Liver (tissue), 9 donors: ENCODE data around the gene LSM14B. TPM values are rescaled to one million over a fixed set of nuclear protein-coding genes. Genes with fewer than 3 reads are reported as not detected.

Experiments used
- DNase-seq: peaks from one replicate; pipeline ENCODE4 v3.0.0-alpha.2; 2017; ENCODE audit warnings: low spot score
- H3K27ac ChIP-seq, 2 donors: one replicate each; pipeline ENCODE4 v1.7.0; 2013; ENCODE audit warnings: inconsistent platforms in 2 of 2, low read length in 2 of 2, control low read depth in 1 of 2, low read depth in 1 of 2, mild to moderate bottlenecking in 1 of 2
- H3K27me3 ChIP-seq, 4 donors: one replicate each; pipeline versions ENCODE4 v1.6.1 to v1.7.0; 2013; ENCODE audit warnings: low read length in 3 of 4, inconsistent platforms in 1 of 4, mild to moderate bottlenecking in 1 of 4, moderate library complexity in 1 of 4; ENCODE audit not compliant: control insufficient read depth in 4 of 4, insufficient read depth in 4 of 4
- H3K36me3 ChIP-seq, 4 donors: one replicate each; pipeline versions ENCODE4 v1.6.1 to v1.7.0; 2013; ENCODE audit warnings: low read length in 3 of 4, mild to moderate bottlenecking in 3 of 4, low read depth in 1 of 4, moderate library complexity in 1 of 4; ENCODE audit not compliant: control insufficient read depth in 4 of 4, insufficient read depth in 3 of 4
- H3K4me1 ChIP-seq, 4 donors: one replicate each; pipeline versions ENCODE4 v1.6.1 to v1.7.0; 2013; ENCODE audit warnings: low read length in 3 of 4, mild to moderate bottlenecking in 3 of 4, moderate library complexity in 1 of 4; ENCODE audit not compliant: control insufficient read depth in 4 of 4, insufficient read depth in 4 of 4
- H3K4me3 ChIP-seq, 3 donors: one replicate each; pipeline versions ENCODE4 v1.6.1 to v1.7.0; 2013; ENCODE audit warnings: low read length in 3 of 3, control low read depth in 1 of 3, low read depth in 1 of 3, mild to moderate bottlenecking in 1 of 3
- H3K9ac ChIP-seq, 2 donors: one replicate each; pipeline ENCODE4 v1.7.0; 2013; ENCODE audit warnings: low read length in 2 of 2, mild to moderate bottlenecking in 2 of 2, moderate library complexity in 2 of 2, control low read depth in 1 of 2, low read depth in 1 of 2
- H3K9me3 ChIP-seq, 4 donors: one replicate each; pipeline versions ENCODE4 v1.6.1 to v1.7.0; 2013; ENCODE audit warnings: low read length in 3 of 4; ENCODE audit not compliant: control insufficient read depth in 4 of 4
- ATF3 ChIP-seq: IDR thresholded peaks from 2 replicates; pipeline ENCODE4 v1.6.1; 2016; ENCODE audit warnings: antibody characterized with exemption
- CTCF ChIP-seq: fragments of 150-350 bp; IDR thresholded peaks from 2 replicates; pipeline ENCODE4 v1.5.1; 2017; ENCODE audit warnings: improper control_type of control experiment, low read depth, low read length; ENCODE audit not compliant: missing input control
- EGR1 ChIP-seq, 2 donors: IDR thresholded peaks; 2 replicates each; pipeline ENCODE4 v1.6.1; 2016 to 2018; ENCODE audit warnings: antibody characterized with exemption in 2 of 2, low read depth in 2 of 2
- FOXA1 ChIP-seq: IDR thresholded peaks from 2 replicates; pipeline ENCODE4 v1.6.1; 2016; ENCODE audit warnings: antibody characterized with exemption
- FOXA2 ChIP-seq: IDR thresholded peaks from 2 replicates; pipeline ENCODE4 v1.6.1; 2016; ENCODE audit warnings: antibody characterized with exemption
- GABPA ChIP-seq, 2 donors: IDR thresholded peaks in 1 of 2; conservative IDR thresholded peaks in 1 of 2; 2 replicates each; pipeline ENCODE4 v1.6.1; 2016; ENCODE audit warnings: antibody characterized with exemption in 2 of 2, mild to moderate bottlenecking in 1 of 2, moderate library complexity in 1 of 2
- HNF4A ChIP-seq, 2 donors: conservative IDR thresholded peaks; 2 replicates each; pipeline ENCODE4 v1.6.1; 2016; ENCODE audit warnings: antibody characterized with exemption in 2 of 2, mild to moderate bottlenecking in 2 of 2
- HNF4G ChIP-seq: IDR thresholded peaks from 2 replicates; pipeline ENCODE4 v1.6.1; 2016; ENCODE audit warnings: antibody characterized with exemption
- JUND ChIP-seq, 2 donors: IDR thresholded peaks; 2 replicates each; pipeline ENCODE4 v1.6.1; 2016; ENCODE audit warnings: antibody characterized with exemption in 2 of 2
- MAX ChIP-seq: IDR thresholded peaks from 2 replicates; pipeline ENCODE4 v1.6.1; 2016; ENCODE audit warnings: antibody characterized with exemption
- NR2F2 ChIP-seq: IDR thresholded peaks from 2 replicates; pipeline ENCODE4 v1.6.1; 2016; ENCODE audit warnings: antibody characterized with exemption
- RAD21 ChIP-seq, 2 donors: IDR thresholded peaks; 2 replicates each; pipeline ENCODE4 v1.6.1; 2016; ENCODE audit warnings: antibody characterized with exemption in 2 of 2, mild to moderate bottlenecking in 2 of 2
- REST ChIP-seq: IDR thresholded peaks from 2 replicates; pipeline ENCODE4 v1.6.1; 2016; ENCODE audit warnings: antibody characterized with exemption, mild to moderate bottlenecking
- RXRA ChIP-seq, 2 donors: IDR thresholded peaks; 2 replicates each; pipeline ENCODE4 v1.6.1; 2017 to 2018; ENCODE audit warnings: antibody characterized with exemption in 2 of 2, mild to moderate bottlenecking in 1 of 2
- SP1 ChIP-seq: IDR thresholded peaks from 2 replicates; pipeline ENCODE4 v1.6.1; 2018; ENCODE audit warnings: antibody characterized with exemption, mild to moderate bottlenecking
- TAF1 ChIP-seq: conservative IDR thresholded peaks from 2 replicates; pipeline ENCODE4 v1.6.1; 2016; ENCODE audit warnings: antibody characterized with exemption, mild to moderate bottlenecking
- YY1 ChIP-seq: IDR thresholded peaks from 2 replicates; pipeline ENCODE4 v1.6.1; 2016; ENCODE audit warnings: antibody characterized with exemption, mild to moderate bottlenecking
- ZBTB33 ChIP-seq: IDR thresholded peaks from 2 replicates; pipeline ENCODE4 v1.6.1; 2016; ENCODE audit warnings: antibody characterized with exemption
- WGBS: extraction: QIAGEN DNeasy Blood & Tissue Kit; methylation state at CpG from one replicate; pipeline ENCODE4 v1.1.7; 2013; 5-methylcytosine and 5-hydroxymethylcytosine counted together
- polyA plus RNA-seq, 2 donors: library from polyadenylated mRNA; stranded (reverse) in 1 of 2; unstranded in 1 of 2; fragments of 200-250 nt in 1 of 2; fragments of >200 nt in 1 of 2; fragmentation: Nextera tagmentation in 1 of 2; extraction: Ambion mirVana in 1 of 2; gene quantifications; one replicate each; pipeline versions ENCODE4 v1.2.1 to v1.2.3, GENCODE V29; 2013 to 2015
- total RNA-seq, 2 donors: library from RNA; depleted of rRNA; stranded (reverse); fragments of >200 nt; gene quantifications; one replicate each; pipeline ENCODE4 v1.2.3, GENCODE V29; 2014
- donor health status: healthy.
- donor health status: healthy.
- donor health status: healthy.
- donor health status: healthy.
- donor health status: healthy.

The LSM14B gene
- total and polyA plus RNA-seq, 4 donors: 0.99 to 15.9 (median 13.3) TPM

GRCh38 chr20:62174870-62175624, 52.8 kb downstream of the LSM14B start (continued):
- no peak for TF ChIP-seq EGR1 (IDR thresholded peaks at IDR 0.05; ENCODE audit: low read depth in 2 of 2)
- no peak for TF ChIP-seq CTCF
- no peak for TF ChIP-seq ATF3
- no peak for TF ChIP-seq HNF4A (conservative IDR thresholded peaks at IDR 0.05)
- TF ChIP-seq GABPA (IDR thresholded peaks at IDR 0.05 in 1 of 2, conservative IDR thresholded peaks at IDR 0.05 in 1 of 2): no peak
- TF ChIP-seq FOXA1: no peak
- no peak for TF ChIP-seq SP1

GRCh38 chr20:62175711-62176110, 53.4 kb downstream of the LSM14B start:
- WGBS: 95% methylated on average over 10 of the region's 10 CpGs
- H3K27ac ChIP-seq: peak overlapping the region; percentile 34 to 97
- H3K36me3 ChIP-seq: peaks cover 0 to 19% (median 4%) of the 10 kb centered on the region in 4 donors
- H3K9ac ChIP-seq: no peak overlapping the region
- H3K9me3 ChIP-seq: no peaks in the 10 kb centered on the region
- peaks cover 3 to 27% (median 8%) of the 10 kb centered on the region in 4 donors for H3K4me1 ChIP-seq
- TF ChIP-seq MAX: no peak
- TF ChIP-seq FOXA2: no peak
- no peak for TF ChIP-seq HNF4A (conservative IDR thresholded peaks at IDR 0.05)
- no peak for TF ChIP-seq NR2F2
- TF ChIP-seq TAF1: no peak
- no peak for TF ChIP-seq EGR1 (IDR thresholded peaks at IDR 0.05; ENCODE audit: low read depth in 2 of 2)
- no peak for TF ChIP-seq HNF4G
- TF ChIP-seq ATF3: no peak
- TF ChIP-seq SP1: no peak
- H3K27me3 ChIP-seq: no peaks in the 10 kb centered on the region
- no peak overlapping the region for H3K4me3 ChIP-seq
- DNase-seq: no peak

GRCh38 chr20:62176866-62177265, 54.6 kb downstream of the LSM14B start:
- DNase-seq: no peak
- no peak for TF ChIP-seq TAF1
- no peak for TF ChIP-seq YY1
- no peak for TF ChIP-seq HNF4G
- no peak for TF ChIP-seq RXRA (IDR thresholded peaks at IDR 0.05)
- no peak for TF ChIP-seq REST
- no peak for TF ChIP-seq RAD21 (IDR thresholded peaks at IDR 0.05)
- TF ChIP-seq FOXA2: no peak
- TF ChIP-seq SP1: no peak
- TF ChIP-seq ZBTB33: no peak
- no peak for TF ChIP-seq EGR1 (IDR thresholded peaks at IDR 0.05; ENCODE audit: low read depth in 2 of 2)
- no peak for TF ChIP-seq JUND (IDR thresholded peaks at IDR 0.05)
- TF ChIP-seq CTCF: no peak
- TF ChIP-seq ATF3: no peak
- no peak for TF ChIP-seq HNF4A (conservative IDR thresholded peaks at IDR 0.05)
- Histone ChIP-seq H3K9me3 (no peaks in the 10 kb centered on the region), H3K9ac (peak overlapping the region in 1 of 2 donors; percentile 75), H3K27ac (peak overlapping the region; percentile 97 to 98), H3K36me3 (peaks cover 0 to 19% (median 6%) of the 10 kb centered on the region in 4 donors), H3K27me3 (no peaks in the 10 kb centered on the region), H3K4me3 (no peak overlapping the region), H3K4me1 (peaks cover 3 to 36% (median 9%) of the 10 kb centered on the region in 4 donors)
- WGBS: 85% methylated on average over 15 of the region's 15 CpGs
